Amniotic epithelial cell (primary cell): ENCODE results near the gene CBFA2T2.

Source experiments
- DNase-seq: peaks from one replicate; pipeline ENCODE4 v3.0.0-alpha.2; 2010; ENCODE audit warnings: low read depth

CBFA2T2 gene

DNA sequence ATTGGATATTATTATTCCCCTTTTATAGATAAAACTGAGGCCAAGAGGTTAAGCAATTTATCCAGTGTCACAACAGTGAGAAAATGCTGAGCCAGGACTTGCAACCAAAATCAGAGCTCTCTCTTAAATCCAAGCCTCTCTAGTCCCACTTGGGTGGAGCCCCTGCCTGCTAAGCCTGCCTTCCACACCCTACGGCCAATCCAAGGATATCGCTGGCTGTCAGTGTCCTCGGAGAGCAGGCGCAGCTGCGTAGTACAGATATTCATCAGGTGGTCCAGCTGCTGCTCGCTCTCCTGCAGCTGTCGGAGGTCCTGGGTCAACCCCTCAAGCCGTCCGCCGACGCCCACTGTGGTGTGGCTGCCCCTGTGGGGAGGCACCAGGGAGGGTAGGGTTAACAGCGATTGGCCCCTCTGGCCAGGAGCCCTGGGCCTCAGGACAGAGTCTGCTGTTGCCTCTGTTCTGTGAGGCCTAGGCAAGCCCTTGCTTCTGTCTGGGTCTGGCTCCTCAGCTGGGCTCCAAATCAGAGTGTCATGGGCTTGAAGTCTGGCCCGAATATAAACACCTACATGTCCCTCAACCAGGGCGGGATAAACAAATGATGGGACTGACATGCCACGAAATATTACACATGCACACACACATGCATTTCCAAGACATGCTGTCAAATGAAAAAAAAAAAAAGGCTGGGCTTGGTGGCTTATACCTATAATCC is 188.3 kb downstream of the CBFA2T2 start:
- DNase-seq: no peak

DNA sequence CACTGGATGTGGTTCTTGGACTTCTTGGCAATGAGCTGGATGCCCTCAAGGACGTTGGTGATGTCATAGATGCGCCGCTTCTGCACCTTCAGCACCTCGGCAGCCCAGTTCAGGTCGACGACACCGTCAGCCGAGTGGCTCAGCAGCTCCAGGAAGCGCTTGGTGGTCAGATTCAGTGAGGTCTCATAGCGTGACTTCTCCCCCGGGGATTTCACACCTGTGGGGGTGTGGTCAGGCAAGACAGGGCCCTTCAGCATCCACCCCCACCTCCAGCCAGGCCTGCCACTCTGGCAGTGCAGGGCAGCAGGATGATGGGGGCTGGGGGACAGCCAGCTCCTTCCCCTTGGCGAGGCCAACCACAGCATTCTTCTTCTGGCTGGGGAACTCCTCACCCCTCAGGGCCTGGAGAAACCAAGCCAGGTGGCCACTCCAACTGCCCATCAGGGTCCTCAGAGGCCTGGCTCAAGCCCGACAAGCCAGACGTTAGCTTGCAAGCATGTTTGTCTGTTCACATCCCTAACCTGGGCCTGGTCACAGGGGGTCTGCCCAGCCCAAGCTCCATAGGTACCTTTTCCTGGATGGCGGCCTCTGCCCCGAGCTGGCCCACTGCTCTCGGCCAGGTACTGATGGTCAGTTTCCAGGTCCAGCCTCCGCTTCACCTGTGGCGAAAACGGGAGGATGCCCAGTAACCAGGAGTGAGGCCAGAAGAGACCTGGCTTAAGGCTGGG is 190.0 kb downstream of the CBFA2T2 start:
- no peak for DNase-seq

DNA sequence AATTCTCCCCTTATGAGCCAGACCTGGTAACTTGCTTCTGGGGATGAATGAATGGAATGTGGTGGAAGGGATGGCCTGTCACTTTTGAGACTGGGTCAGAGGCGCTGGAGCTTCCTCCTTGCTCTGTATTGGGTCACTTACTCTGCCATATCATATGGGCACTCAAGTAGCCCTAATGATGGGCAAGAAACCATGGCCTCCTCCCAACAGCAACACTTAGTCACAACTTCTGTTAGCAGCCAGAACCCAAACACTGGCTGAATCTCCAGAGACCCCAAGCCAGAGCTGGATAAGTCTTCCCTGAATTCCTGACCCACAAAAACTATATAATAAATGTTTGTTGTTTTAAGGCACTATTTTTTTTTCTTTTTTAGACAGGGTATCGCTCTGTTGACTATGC is 190.8 kb downstream of the CBFA2T2 start:
- no peak for DNase-seq

DNA sequence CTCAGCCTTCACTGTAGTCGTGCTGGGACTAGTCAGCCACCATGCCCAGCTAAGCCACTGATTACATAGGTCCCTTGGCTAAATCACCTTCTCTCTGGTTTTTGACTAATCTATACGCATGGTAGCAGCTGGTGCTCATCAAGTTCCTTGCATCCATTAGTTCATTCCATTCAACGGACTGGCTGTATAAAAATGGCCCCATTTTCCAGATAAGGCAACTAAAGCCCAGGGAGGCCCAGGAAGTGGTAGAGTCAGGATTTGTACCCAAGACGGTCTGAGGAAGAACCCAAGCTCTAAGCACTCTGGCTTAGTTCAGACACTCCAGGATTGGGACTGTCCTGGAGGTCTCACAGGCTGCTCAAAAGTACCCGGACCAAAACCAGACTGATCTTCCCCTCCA is 191.4 kb downstream of the CBFA2T2 start:
- no peak for DNase-seq

DNA sequence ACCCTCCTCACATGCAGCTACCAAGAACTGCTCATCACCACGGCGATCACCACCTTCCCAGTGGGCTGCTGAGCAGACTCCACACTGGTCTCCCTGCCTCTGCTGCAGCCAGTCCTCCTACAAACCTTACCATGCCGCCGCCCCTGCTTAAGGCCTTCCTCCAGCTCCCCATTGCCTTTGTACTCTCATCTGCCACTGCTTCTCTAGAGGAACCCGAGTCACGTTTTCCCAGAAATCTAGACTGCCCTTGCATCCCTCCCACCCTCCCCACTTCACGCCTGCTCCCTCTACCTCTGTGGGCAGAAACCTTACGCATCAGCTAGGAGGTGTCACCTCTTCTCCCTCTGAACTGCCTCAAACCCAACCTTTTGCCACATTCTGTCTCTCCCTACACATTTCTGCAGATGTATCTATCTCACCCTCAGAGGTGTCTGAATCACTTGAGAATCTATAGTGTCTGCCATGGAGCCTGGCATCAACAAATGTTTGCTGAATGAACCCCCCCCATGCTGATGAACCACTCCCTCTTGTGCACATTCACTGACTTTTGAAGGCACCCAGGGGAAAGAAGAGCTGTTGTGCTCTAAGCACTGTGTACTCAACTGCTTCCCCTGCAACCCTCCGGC is 191.9 kb downstream of the CBFA2T2 start:
- DNase-seq: no peak

DNA sequence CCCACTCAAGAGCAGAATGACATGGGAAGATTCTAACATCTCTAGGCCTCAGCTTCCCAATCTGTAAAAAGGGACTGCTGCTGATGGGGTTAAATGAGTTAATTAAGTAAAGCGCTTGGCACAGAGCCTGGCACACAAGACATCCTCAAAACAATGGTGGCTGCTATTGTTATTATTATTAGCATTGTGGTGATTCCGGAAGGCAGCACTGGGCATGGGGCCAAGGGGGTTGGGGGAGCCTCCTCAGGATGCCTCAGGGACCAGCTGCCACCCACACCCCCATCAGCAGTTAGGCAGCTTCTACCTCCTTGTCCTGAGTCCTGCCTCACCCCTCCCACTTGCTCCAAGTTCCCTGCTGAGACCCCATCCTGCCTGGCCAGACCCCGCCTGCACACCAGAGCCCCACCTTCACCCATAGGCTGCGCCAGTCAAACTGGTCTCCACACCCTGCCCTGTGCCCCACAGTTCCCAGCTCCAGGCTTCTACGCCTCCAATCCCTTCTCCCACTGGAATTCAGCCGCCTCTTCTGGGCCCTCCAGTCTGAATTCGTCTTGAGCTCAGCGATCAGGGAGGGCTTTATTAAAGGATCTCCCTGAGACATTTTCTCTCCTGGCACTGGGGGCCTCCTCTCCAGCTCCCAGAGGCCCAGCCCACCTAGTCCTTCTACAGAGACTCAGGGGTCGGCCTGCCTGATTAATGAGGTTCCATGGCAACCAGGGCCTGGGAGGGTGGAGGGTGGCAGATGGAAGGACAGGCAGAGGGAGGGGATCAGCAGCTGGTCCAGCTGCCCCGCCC is 194.8 kb downstream of the CBFA2T2 start:
- DNase-seq: no peak

DNA sequence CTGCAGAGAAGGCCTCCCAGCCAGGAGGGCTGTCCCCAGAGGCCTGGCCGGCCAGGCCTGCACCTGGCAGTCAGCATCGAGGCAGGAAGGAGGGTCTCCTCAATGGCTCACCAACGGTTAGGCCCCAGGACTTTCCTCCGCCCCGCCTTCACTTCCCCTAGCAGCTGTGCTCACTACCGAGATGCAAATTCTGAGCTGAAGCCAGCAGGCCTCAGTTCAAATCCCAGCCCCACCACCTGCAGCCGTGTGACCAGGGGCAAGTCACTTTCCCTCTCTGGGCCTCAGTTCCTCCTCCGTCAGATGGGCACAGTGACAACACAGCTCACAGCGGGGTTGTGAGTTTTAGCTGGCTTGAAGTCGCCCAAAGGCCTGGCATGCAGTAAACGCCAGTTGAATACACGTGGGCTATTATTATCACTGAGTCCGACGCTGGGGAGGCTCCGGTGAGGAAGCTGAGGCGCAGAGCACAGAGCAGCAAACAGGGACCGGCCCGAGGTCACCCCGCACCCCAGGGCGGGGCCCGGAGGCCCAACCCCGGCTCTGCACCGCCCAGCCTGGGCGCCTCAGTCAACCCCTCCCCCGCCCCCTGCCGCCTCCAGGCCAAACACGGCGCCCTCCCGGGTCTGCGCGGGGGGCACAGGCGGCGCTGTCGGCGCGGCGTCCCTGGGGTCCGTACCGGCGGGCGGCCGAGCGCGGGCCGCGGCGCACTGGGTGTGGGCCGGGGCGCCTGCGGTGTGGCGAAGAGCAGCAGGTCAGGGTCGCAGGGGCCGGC is 195.6 kb downstream of the CBFA2T2 start:
- DNase-seq: no peak

DNA sequence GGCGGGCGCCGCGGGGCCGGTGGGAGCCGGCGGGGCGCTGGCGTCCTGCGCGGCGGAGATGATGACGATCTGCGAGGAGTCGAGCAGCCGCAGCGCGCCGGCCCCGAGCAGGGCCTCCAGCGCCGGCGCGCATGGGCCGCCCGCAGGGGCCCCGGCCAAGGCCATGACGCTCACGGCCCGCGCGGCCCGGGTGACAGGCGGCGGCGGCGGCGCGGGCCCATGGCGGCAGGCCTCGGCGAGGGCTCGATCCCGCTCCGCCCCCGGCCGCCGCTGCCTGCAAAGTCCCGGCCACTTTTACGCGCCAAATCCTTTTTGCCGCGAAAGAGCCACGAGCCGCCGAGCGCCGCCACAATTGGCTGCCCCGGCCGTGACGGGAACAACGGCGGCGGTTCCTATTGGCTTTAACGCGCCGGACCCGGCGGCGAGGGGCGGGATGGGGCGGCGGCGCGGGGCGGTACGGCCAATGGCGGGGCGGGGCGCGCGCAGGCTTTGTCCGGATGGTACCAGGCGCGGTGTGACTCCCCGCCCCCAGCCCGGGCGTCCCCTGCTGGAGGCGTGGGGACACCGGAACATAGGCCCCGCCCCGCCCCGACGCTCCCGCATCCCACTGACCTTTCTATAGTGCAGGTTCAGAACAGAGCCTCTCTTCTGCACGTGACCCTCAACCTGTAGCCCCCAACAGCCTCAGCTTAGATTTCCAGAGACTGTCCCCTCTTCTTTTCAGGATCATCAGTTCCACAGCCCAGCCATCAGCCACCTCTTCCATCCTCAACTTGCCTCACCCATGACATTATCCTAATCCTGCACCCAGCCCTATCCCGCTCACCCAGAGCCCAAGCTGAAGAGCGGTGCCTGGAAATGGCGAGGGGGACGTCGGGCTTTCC is 196.4 kb downstream of the CBFA2T2 start, which contains the start of gene E2F1:
Gene E2F1, minus strand, starts transcription at position 286 of the 884 bp plus-strand sequence. Its CDS starts 121 bp downstream, at position 165.
- DNase-seq: peak; percentile 82

DNA sequence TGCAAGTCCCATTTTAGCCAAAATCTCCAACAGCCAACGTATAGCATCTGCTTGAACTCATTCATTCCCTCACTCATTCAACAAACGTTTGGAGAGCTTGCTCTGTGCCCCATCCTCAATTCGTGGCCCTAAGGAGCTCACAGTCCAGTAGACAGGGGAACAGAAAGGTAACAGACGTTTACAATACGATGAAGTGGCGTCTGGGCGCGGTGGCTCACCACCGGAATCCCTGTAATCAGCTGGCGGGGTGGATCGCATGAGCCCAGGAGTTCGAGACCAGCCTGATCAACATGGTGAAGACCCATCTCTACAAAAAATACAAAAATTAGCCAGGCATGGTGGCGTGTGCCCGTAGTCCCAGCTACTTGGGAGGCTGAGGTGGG is 197.1 kb downstream of the CBFA2T2 start:
- DNase-seq: no peak

DNA sequence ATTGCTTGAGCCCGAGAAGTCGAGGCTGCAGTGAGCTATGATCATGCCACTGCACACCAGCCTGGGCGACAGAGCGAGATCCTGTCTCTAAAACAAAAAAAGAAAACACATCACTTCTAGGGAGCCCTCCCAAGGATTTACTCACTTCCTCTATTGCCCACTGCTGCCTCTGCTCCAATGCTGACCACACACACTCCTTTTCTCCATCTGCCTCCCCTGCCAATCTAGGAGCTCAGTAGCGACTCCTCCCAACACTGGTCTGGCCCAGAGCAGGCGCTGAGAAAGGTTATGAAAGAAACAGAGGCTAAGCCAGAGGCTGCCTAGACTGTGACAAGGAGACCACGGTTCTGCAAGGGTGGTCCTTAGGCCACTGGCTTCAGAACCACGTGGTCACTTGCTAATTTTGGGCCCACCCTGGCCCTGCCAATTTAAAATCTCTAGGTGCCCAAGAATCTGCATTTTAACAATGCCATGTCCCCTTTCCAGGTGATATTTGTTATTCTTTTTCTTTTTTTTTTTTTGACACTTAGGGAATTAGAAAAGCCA is 197.5 kb downstream of the CBFA2T2 start:
- peak; percentile 84 for DNase-seq

DNA sequence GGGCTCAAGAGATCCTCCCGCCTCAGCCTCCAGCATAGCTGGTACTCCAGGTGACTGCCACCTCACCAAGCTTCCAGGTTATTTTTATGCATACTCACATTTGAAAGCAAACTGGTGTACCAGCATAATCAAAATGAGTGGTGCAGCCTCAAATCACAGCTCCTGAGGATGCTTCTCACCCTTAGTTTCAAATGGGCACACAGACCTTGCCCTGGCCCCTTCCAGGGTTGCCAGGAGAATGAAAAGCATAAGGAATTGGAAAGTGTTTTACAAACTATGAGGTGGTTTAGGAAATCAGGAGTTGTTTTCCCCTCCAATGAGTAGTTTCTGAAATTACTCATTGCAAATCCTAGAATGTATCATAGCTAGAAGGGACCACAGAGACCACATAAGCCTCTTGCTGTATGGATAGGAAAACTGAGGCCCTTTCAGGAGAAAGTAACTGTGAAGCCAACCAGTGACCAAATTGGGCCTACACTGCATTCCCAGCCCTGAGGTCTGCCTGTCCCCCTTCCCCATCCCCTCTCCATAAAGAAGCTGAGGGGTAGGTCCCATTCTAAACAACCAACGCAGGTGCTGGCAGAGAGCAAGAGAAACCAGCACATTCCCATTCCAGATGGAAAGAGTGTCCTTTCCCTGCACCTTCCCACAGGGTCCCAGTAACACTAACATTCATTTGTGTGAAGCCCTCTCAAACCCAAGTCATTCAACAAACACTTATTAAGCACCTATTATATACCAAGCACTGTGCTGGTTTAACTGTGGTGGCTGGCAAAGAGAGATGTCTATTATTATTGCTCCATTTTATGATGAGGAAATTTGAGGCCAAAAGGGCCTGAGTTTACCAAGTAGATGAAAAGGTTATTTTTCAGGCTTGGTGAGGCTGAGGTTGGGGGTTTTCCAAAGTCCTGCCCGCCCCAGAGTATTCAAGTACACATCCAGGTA is 198.4 kb downstream of the CBFA2T2 start:
- peak; percentile 55 for DNase-seq

DNA sequence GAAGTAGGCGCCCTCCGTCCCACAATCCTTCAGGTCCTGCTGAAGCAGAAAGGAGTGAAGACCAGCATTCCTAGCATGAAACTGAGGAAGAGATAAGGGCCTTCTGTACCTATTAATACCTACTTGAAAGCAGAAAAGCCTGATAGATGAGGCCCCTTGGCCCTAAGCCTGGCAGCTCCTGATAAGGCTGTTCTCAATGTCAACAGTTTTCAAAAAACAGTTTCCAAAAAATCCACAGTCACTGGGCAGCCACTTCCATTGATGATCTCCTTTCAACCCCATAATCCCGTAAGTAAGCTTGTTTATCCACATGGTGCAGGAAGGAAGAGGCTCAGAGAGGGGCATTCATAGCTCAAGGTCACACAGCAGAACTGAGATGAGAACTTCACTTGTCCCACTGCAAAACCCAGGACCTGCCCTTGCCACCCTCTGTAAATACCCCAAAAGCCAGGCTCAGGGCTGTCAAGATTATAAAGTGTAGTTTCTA is 199.1 kb downstream of the CBFA2T2 start:
- no peak for DNase-seq

DNA sequence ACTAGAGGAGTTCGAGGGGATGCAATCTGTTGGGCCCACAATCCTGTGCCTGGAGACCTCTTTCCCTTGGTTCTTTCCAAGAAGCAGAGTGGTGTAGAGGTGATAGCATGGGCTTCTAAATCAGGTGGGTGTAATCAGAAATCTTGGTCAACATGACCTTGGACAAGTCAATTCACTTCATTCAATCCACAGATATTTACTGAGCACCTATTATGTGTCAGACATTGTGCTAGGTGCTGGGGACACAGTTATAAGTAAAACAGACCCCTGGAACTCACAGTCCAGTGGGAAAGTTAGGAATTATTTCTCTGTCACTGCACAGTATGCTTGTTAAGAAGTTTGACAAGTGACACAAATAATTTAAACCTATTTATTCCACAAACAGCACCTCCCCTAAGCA is 199.6 kb downstream of the CBFA2T2 start:
- no peak for DNase-seq

DNA sequence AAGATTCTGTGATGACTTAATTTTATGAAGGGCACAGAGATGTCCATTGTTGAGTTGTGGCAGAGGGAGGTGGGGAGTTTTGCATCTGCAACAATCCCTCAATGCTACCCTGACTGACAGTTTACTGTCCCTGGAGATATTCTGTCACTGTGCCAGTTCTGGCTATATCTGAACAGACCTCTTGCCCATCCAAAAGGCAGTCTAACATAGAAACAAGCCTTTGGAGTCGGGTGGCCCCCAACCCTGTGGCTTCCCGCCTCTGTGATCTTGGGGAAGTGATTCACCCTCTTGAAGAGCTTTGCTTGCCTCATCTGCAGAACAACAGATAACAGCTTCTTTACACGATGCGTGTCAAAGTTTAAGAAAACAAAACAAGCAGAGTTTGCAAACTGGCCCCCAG is 200.1 kb downstream of the CBFA2T2 start:
- DNase-seq: peak; percentile 90

DNA sequence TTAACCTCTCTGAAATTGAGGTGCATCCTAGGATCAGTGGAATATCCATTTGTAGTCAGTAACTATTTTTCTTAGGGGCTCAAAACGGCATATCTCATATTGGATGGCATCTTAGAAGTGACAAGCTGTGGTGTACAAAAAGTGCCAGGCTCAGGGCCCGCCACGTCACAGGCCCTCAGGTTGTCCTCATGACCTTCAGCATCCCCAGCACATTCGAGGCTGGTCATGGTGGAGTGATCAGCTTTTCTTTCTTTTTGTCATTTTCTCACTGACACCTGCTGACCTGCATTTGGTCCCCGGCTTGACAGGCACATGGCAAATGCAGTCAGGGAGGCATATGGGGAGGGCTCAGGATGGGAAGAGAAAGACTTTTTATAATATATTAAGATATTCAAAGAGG is 203.4 kb downstream of the CBFA2T2 start:
- DNase-seq: no peak

DNA sequence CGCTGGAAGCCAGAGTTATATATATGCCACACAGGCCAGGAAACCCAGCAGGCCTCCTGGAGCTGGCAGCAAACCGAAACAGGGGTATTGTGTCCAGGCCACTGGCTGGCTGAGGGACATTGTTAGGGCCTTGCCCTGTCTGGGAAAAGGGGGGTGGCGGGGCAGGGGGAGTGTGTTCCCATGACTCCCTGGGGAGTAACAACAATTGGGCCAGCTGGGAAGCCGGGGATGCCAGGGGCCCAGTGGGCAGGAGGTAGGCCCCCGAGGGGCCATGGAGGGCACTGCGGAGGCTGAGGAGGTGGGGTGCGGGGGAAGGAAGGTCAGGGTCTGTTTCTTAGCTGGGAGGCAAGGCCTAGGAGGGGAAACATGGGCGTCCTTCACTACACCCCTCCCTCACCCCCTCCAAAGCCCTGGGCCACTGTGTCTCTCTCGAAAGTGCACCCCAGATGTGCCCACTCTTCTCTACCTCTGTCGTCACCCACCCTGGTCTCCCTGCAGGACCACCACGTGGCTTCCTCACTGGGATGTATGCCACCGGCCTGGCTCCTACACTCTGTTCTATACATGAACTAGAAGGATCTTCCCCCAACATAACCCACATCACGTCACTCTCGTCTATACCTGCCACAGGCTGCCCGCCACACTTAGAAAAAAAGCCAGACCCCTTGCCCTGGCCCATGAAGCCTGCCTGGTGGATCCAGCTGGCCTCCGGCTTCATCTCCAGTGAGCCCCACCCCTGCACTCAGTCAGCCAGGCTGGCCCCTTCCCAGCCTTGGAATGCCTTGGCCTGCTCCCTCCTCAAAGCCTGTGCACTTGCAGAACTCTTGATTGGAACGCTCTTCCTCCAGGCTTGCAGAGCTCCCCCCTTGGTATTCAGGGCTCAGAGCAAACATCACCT is 204.1 kb downstream of the CBFA2T2 start:
- DNase-seq: no peak

DNA sequence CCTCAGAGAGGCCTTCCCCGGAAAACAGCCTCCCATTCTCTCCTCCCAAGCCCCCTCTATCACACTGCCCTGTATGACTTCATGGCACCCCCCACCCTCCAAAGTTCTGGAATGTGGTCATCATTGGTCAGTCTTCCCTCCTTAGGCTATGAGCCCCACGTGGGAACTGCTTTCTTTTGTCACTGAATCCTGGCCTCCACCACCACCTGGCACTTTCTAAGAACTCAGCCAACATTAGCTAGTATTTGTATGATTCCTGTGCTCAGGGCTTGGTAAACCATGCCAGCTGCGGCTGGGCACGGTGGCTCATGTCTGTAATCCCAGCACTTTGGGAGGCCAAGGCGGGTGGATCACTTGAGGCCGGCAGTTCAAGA is 204.7 kb downstream of the CBFA2T2 start:
- DNase-seq: no peak

DNA sequence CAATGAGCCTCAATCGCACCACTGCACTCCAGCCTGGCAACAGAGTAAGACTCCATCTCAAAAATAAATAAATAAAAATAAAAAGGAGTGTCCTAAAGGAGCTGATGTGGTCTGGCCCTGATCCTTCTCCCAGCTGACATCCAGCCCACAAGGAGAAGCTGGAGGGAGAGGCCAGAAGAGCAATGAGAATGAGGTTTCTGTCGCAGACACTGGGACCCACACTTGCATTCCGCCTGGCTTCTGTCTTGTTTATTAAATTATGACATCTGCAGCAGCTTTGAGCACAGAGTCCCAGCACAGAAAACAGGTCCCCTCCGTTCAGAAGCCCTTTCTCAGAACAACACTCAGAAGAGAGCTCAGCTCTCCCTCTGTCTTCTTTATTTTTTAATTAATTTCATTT is 206.6 kb downstream of the CBFA2T2 start:
- no peak for DNase-seq
